Epithelial cell of proximal tubule (primary cell): ENCODE data around the gene CWH43. TPM values are rescaled to one million over a fixed set of nuclear protein-coding genes. Genes with fewer than 3 reads are reported as not detected.
"Not testable (repeated sequence)": the region's sequence is repeated elsewhere in the genome, so short reads cannot be mapped to it uniquely, and the experiment has no call there.

Experiments used
- DNase-seq: peaks from one replicate; pipeline ENCODE4 v3.0.0-alpha.2; 2011; ENCODE audit warnings: low read depth
- H3K4me3 ChIP-seq: 2 replicates; pipeline ENCODE4 v1.5.1; 2011; ENCODE audit warnings: low read depth, mild to moderate bottlenecking, low read length
- total RNA-seq: library from RNA; depleted of rRNA; stranded (reverse); fragments of >200 nt; gene quantifications from 2 replicates; pipeline ENCODE4 v1.2.3, GENCODE V29; 2015
- TF ChIP-seq, protein P1 (sequence below): conservative IDR thresholded peaks from 2 replicates; pipeline ENCODE4 v1.5.1; 2012; ENCODE audit warnings: low read depth, mild to moderate bottlenecking, low read length

The CWH43 gene
- total RNA-seq, 1 donor from 2014 or later, result 0.52 TPM

DNA sequence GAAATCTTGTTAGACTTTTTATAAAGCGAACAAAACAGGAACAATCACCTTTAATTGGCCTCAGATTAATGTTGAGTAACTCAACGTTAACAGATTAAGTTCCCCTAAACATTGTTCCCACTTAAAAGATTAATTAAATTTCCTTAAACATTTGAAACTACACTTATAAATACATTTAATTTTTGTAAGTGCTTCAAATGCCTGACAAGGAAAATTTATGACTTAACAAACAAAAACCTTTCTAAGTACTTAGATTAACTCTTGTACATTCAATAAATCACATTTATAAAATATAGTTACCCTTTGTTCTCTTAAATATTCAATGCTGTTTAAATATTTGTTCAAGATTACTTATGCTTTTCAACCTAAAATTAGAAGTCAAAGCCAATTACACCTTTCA lies 40.1 kb upstream of the CWH43 start:
- H3K4me3 ChIP-seq, result no peak overlapping the region
- TF ChIP-seq, protein P1, sequence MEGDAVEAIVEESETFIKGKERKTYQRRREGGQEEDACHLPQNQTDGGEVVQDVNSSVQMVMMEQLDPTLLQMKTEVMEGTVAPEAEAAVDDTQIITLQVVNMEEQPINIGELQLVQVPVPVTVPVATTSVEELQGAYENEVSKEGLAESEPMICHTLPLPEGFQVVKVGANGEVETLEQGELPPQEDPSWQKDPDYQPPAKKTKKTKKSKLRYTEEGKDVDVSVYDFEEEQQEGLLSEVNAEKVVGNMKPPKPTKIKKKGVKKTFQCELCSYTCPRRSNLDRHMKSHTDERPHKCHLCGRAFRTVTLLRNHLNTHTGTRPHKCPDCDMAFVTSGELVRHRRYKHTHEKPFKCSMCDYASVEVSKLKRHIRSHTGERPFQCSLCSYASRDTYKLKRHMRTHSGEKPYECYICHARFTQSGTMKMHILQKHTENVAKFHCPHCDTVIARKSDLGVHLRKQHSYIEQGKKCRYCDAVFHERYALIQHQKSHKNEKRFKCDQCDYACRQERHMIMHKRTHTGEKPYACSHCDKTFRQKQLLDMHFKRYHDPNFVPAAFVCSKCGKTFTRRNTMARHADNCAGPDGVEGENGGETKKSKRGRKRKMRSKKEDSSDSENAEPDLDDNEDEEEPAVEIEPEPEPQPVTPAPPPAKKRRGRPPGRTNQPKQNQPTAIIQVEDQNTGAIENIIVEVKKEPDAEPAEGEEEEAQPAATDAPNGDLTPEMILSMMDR, result no peak

DNA sequence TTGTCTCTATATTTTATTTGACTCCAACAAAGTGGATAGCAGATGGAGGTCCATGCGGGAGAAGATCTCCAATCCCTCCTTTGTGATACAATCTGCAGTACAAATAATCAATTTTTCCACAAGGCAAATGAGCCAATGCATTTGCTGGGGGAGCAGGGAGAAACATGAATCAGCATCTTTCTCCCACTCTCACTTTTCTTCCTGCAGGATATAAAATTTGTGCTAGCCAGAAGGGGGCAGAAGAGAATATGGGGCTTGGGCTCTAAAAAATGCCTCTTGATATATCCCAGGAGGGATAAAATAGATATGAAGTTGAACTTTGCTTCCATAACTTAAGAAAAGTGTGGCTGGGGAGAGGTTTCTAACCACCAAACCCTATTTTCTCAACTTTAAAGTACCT lies 38.3 kb upstream of the CWH43 start:
- H3K4me3 ChIP-seq, result no peak overlapping the region
- no peak for DNase-seq
- TF ChIP-seq, protein P1, result peak; percentile 25

More for the DNA sequence above, 40.1 kb upstream of the CWH43 start:
- no peak for DNase-seq

DNA sequence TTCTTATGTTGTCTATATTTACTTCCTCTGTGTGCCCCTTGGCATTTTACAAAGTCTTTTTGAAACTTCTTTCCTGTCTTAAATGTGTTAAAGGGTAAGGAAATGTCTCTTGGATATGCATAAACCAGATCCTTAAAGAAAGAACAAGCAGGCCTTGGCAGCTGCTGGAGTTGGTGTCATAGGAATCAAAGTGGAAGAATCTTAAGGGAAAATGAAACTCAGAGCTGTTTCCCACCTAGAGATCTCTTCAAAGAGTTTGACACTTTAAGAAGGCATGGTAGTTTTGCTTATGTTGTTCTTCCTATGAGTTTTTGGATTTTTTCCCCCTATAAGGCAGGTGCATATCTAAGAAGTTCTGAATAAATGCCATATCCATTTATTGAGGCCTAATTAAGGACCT lies 37.0 kb upstream of the CWH43 start:
- no peak overlapping the region for H3K4me3 ChIP-seq
- no peak for DNase-seq
- TF ChIP-seq, protein P1, result no peak

DNA sequence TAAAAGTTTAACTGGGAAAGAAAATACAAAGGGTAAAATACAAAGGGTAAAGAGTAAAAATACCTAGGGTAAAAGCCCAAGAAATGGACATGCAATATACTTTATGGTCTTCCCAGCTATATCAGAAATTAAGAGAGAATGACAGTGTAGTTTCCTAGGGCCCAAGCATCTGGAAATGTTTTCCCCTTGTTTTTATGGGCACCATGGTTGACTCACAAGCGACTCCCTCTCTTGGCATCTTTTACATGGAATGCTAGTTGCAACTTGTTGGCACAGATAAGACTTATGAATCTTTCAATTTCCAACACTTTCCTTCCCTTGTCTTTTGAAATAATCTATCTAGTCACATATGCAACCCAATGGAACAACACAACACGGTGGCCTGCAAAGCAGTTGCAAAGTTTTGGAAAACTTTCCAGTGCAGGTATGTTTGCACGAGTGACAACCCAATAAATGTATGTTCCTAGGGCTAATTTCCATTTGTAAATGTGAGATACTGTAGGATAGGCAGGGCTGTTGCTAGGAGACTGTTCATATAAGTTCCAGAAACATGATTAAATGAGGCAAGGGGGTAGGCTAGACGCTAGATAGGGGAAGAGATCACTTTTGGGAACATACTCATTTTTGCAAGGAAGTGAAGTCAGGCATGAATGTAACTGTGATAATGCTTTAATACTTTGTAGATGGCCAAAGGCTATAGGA lies 36.4 kb upstream of the CWH43 start:
- TF ChIP-seq, protein P1, result no peak
- no peak overlapping the region for H3K4me3 ChIP-seq
- no peak for DNase-seq

DNA sequence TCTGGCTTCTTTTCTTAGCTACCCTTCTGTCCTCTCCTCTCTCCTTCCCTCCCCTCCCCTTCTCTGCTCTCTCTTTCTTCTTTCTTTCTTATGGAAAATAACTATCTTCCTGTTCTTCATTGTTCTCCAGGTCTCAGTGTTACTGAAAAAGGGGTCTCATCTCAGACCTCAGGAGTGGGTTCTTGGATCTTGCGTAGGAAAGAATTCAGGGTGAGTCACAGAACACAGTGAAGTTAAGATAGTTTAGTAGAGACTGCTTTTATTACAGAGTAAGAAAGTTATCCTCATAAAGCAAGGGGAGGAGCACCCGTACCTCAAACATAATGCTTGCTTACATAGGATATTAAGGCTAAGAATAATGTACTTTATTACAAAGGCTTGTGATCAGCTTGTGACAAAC lies 31.8 kb upstream of the CWH43 start:
- TF ChIP-seq, protein P1, result no peak
- DNase-seq, result no peak
- no peak overlapping the region for H3K4me3 ChIP-seq

DNA sequence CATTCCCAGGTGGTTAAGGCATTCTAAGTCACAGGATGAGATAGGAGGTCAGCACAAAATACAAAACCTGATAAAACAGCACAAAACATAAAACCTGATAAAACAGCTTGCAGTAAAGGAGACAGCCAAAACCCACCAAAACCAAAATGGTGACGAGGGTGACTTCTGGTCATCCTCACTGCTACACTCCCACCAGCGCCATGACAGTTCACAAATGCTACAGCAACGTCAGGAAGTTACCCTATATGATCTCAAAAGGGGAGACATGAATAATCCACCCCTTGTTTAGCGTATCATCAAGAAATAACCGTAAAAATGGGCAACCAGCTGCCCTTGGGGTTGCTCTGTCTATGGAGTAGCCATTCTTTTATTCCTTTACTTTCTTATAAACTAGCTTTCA lies 28.7 kb upstream of the CWH43 start:
- not testable (repeated sequence) for H3K4me3 ChIP-seq, DNase-seq

DNA sequence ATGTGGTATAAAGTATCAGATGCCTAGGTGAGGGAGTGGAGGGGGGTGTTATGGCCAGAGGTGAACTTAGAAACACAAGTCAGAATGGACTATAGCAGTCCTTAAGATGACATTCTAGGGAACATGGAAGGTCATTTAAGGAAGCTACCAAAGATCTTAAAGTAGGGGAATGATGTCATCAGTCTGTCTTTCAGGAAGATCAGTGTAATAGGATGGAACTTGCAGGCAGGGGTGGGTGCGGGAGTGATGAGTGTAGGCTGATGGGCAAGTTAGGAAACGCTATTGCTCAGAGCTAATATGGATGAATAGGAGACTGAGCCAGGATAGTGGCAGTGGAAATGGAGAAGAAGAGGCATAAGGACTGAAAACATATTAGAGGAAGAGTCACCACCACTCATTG lies 27.5 kb upstream of the CWH43 start:
- TF ChIP-seq, protein P1, result no peak
- no peak overlapping the region for H3K4me3 ChIP-seq
- no peak for DNase-seq
